ENCODE results near the gene ARF6.
A peak's percentile ranks its signal among the peaks of the same experiment; 100 is the strongest.
"Not testable (repeated sequence)": the region's sequence is repeated elsewhere in the genome, so short reads cannot be mapped to it uniquely, and the experiment has no call there.

ARF6 gene

DNA sequence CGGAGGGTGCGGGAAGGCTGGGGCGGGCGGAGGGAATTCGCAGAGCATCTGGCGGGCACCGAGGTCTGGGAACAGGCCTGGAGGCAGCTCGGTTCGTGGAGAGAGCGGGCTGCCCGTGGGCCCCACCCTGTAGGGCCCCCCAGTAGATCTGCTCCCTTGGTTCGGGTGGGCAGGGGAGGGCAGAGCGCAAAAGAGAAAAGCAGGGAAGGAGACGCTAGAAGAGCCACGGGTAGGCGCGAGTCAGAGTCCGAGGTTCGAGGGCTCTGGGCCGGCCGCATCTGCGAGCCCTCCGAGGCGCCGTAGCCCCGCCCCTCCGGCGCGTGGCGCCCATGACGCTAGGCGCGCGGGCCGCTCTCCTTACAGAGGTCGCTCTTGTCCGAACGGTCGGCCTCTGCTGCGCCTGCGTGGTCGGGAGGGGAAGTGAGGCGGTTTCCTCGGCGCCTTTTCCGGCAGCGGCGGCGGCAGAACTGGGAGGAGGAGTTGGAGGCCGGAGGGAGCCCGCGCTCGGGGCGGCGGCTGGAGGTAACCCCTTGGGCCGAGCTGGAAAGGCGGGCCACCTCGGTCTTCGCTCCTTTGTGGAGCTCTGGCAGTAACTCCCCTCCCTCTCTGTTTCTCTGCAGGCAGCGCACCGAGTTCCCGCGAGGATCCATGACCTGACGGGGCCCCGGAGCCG lies at the start of gene ARF6:
TSS of gene ARF6 (plus strand) at position 447 of the 673 bp plus-strand sequence. CDS start 655 bp downstream, outside the sequence.
- peak; percentile 94 to 97 for DNase-seq

DNA sequence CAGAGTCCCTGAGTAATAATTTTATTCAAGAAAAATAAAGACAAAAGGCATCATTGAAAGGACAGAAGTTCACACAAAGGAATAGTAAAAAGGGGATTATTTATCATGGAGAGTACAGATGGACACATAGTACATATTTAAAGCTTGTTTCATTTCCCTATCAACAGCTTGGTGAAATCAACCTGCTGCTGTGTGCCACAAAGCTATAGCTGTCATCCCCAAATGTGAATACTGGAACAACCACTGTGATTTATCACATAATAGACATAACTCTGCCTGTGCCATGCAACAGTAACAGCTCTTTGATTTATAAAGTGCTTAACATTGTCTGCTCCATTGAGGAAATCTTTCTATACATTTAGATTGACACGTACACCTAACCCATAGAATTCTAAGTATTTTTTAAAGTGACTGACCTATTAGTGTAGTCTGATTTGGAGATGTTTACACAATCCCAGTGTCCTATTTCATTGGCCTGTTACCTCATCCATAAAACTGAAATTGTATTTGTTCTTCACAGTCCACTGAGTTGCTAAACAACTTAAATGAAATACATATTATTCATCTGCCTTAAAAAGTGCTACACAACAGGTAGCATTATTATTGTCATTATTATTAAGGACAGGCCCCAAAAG lies 43.6 kb upstream of the ARF6 start:
- no peak for DNase-seq

DNA sequence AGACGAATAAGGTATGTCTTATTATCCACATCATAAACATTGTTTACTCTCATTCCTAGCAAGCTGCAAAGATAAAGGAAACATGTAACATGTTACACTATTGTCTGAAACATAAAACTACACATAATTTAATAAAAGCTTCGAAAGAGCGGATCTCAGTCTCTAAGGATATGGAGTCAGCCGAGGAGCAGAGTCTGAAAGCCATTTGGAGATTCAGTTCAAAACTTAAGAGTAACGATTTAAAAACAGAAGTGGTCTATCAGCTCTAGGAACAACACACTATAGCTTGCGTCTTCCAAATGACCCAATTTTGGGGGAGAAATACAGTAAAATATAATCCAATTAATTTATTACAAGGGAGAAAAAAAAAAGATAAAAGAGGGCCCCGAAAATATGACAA lies 41.1 kb upstream of the ARF6 start:
- DNase-seq = no peak

DNA sequence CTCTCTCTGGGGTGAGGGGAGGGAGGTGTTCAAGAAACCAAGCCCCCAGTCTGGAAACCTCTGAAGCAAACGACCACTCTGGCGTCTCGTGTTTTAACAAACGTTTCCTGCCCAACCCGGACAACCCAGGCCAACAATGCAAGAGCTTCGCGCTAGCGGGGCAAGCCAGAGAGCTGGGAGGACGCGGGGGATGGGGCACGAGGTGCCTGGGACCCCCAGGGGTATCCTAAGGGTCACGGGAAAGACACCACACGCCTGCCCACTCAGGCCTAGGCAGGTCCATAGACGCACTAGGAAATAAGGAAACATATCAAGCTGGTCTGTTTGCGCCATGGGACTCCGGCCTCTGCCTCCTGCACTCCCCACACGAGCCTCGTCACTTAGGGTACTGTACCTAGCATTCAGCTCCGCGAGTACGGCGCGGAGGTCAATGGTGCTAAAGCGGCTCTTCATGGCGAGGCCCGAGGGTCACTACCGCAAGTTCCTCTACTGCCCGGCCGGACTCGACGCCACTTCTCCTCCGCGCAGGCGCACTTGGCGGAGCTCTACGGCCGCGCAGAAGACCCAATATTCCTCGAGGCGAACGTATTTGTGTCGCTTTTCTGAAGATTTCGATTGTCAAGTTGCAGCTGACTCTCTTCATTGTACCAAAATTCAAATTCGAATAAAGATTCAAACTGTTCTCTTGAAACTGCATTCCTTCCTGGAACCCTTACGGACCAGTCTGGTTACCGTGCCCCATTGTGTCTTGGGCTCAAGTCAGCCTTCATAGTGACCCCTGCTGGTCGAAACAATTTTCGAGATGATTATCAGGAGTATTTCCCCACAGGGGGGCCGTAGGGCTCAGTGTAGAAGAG lies 40.4 kb upstream of the ARF6 start, which contains the start of gene NEMF:
TSS of gene NEMF (minus strand) at position 488 of the 857 bp plus-strand sequence. CDS start at position 453, 35 bp downstream.
- peak; percentile 78 to 80 for DNase-seq

DNA sequence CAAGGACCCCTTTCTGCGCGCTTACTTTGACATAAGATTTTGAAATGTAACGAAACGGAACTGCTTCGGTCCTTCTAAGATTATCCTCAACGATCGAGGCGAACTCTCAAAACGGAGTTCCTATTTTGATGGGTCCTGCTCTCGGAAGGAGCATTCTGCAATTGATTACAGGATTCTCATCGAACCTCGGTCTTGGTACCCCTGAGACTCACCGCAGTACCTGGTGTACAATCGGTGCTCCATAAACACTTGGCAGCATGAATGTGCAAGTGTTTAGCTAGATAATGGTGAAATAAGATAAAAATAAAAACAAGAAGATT lies 39.8 kb upstream of the ARF6 start:
- no peak for DNase-seq

DNA sequence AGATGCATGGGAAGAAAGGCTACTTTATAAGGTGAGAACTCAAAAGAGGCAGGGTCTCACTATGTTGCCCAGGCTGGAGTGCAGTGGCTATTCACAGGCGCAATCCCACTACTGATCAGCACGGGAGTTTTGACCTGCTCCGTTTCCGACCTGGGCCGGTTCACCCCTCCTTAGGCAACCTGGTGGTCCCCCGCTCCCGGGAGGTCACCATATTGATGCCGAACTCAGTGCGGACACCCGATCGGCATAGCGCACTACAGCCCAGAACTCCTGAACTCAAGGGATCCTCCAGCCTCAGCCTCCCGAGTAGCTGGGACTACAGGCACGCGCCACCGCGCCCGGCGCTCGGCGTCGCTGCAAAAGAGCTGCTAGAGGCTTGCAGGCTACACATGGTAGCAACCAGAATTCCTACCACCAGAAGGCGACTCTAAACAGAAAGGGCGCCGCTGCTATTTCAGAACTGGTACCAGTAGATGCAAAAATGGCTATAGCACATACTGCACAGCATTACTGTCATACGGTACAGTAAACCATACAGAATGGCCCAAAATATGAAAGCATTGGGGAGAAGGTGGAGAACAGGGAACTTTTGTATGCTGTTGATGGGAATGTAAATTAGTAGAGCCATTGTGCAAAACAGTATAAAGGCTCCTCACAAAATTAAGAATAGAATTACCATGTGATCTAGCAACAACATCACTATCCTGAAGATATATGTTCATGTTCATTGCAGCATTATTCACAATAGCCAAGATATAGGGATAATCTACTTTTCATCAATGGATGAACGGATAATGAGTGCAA lies 39.1 kb upstream of the ARF6 start:
- peak; percentile 68 to 71 for DNase-seq

DNA sequence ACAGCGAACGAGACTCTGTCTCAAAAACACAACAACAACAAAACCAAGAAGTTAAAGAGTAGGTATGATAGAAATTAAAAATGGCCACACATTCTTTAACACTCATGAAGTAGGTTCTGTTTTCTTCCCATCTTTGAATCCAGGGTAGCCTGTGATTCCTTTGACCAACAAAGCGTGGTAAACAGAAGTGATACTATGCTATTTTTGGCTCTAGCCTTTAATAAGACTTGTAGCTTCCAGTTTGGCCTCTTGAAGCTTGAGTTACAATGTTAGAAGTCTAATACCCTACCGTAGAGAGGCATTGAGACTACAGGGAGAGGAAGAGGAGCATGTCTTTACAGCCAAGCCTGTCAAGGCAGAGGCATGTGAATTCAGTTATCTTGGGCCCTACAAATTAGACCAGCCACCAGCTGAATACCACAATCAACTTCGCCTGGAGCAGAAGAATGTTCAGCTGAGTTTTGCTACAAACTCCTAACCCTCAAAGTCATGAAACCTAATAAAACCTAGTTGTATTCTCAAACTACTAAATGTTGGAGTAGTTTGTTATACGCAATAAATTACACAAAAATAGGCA lies 35.4 kb upstream of the ARF6 start:
- no peak for DNase-seq

DNA sequence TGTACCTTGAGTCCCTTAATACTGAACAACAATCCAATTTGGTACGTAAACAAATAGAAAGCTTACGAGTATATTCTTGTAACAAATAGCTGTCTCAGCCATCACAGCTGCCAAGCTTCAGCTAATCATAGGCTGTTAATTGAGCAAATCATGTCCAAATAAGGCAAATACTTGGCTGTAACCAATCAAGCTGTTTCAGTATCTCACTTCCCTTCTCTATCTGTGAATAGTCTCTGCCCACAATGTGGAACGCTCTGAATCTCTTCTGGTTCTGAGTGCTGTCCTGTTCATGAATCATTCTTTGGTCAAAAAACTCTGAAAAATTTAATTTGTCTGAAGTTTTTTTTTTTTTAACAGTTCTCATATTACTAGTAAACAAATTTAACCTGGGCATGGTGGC lies 34.5 kb upstream of the ARF6 start:
- DNase-seq = no peak

DNA sequence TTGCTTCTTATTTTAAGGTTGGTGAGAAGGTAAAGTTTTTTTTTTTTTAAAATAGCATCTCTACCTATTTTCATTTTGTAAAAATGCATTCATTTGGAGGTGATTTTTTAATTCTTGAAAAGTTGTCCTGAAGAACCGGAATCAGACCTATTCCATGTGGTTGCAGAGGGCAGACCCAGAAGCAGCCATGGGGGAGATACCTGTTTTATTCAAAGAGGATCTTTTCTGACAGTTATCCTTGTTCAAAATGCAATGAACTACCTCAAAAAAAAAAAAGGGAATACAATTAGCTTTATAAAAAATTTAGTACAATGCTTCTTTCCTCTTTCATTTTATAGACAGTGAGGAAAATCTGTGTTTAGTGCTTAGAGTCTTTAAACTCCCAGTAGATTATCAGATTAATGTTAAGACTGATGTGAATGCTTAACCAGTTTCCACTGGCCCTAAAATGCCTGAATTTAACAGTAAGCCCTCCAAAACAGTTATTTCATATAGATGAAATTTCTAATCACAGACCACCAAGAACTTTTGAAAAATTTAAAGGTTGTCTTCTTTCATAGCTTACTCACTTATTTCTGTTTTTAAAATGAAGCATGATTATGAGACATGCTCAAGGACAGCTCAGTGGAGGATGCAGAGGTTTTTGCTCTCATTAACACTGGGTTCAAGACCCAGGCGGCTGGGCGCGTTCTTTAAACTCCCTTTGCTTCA lies 31.7 kb upstream of the ARF6 start:
- no peak for DNase-seq

DNA sequence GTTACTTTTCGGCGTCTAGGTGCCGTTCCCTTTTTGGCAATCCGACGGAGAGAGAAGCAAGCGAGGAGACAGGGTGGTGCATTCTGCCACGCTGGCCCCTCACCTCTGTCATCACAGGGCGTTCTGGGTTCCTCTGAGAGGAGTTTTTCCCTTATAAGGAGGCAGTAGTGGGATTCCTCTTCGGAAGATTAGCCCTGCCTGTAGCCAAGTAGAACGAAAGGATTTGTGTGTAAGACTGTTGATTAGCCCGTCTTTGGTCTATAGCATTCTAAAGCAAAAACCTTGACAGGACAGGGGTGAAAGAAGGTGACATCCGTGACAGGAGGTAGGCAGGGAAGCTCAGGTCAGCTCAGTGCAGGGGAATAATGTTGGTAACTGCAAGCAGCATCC lies 31.2 kb upstream of the ARF6 start:
- DNase-seq = peak; percentile 57 to 59

DNA sequence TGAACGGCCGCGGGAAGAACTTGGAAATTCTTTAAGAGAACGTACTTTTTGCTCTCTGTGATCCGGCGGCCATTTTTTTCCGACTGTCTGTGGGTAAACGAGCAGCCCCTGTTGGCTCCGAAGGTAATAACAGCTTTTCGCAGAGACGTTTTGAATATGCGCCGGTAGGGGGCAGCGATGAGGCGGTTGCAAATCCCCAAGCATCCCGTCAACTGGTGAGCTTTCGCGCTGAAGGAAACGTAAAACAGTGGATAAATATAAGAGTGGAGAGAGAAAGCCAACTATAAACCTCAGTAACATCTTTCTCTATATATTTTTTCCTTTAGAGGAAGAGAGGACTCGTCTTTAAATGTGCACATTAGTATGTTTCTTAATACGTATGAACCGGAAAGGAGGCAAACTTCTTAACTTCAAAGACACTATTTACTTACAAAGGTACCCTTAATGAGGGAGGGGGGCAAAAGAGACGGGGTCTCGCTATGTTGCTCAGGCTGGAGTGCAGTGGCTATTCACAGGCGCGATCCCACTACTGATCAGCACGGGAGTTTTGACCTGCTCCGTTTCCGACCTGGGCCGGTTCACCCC lies 30.7 kb upstream of the ARF6 start:
- DNase-seq = peak; percentile 82 to 85

DNA sequence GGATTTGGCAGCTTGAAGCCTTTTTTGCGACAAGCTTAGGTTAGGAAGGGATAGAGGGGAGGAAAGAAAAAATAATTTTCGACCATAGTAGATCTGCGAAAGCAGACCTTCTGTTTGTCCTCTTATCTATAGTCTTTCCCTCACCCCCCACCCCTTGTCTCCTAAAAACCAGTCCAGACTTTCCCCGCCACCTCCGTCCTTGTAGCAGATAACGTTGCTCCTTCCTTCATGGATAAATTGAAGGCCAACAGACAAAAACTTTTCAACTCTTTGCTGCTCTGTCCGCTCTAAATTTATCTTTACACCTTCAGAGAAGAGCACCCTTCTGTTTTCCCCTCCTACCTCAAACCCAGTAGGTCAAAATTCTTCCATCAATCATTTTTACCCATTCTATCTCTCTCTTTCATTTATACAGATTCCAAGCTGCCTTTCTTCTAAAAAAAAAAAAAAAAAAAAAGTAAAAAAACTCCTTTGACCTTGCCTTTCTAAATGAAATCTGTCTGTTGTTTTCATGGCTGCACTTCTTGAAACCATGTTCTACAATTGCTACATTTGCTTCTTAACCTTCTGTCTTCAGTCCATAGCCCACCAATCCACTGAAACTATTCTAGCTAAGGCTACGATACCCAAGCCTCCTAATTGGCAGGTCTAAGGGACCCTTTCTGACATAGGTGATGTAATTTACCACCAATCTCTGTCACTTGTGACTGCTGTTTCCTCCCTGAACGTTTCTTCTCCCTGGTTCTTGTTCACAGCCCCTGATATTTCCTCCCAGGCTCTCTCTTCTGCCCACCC lies 29.2 kb upstream of the ARF6 start:
- DNase-seq = no peak

DNA sequence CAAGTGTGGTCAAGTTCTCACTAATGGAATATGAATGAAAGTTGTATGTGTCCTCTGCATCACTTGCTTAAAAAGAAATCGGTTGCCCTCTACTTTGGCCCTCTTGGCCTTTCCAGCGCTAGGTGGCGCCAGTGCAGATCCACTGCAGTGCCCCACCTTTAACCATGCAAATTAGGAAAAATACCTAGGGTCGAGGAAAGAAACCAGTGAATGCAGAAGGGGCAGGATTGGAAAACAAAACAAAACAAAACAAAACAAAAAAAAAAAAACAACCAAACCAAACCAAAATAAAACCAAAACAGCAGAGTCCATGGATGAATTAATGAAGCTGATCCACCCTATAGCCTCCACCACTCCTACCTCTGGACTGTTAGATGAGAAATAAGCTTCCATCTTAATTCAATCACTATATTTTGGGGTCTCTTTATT lies 27.4 kb upstream of the ARF6 start:
- peak; percentile 72 to 83 for DNase-seq

DNA sequence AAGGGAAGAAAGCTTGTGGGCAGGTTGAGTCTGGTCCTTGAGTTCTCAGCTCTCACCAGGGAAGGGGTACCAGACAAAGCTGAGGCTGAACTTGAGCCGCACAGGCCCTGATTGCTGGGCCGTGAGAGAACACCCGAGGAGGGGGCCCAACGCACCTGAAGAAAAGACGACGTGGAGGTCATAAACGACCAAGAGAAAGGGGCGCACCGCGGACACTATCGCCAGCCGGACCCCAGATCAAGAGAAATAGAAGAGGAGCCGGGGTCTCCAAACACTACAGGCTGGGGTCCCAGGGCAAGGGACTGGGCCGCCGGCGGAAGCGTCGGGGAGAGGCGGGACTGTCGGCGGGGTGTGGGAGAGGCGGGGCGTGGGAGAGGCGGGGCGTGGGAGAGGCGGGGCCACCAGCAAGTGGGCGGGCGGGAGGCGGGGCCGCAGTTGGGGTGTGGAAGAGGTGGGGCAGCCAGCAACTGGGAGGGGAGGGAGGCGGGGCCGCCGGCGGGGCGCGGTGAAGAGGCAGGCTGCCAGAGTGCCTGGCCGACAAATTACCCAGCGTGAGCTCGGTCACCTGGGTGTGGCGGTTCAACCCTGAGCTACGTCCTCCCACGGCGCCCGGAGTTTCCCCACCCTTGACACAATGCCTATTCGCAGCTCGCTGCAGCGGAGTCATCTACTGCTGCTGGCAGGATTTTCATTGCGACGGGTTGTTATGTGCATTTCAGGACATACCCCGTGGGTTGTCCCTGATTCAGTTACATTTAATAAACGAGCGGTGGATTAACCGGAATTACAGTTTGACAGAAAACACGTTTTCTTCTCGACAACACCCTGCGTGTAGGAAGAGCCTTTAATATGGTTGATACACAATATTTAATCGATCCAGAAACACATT lies 24.8 kb upstream of the ARF6 start:
- DNase-seq = peak; percentile 97 to 98

DNA sequence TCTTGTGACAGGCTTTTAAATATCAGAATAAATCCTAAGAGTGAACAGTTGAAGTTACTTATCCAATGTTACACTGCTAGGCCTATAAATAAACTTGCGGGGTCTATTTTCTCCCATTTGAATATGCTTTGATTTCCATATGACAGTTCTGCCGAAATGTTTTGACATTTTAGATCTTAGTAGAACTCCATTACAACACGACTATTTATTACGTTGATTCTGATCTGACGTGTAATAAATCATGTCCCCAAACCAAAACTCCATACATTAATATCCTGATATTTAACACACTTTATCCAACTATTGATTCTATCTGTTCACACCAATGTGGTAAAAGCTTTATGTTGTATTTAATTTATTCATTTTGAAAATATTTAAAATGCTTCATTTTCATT lies 24.2 kb upstream of the ARF6 start:
- DNase-seq = no peak

DNA sequence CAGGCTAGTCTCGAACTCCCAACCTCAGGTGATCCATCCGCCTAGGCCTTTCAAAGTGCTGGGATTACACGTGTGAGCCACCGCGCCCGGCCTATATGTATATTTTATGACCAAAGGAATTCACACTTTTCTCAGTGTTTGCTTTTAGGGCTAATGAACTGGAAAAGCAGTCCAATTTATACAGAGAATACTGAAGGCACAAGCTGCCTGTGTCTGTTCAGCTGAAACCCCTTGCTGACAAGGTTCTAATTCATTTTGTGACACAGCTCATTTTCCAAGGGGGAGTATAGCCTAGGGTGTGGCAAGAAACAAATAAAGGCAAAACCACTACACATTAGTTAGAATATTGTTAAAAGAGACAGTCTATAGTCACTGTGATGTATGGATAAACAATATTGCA lies 22.0 kb upstream of the ARF6 start:
- DNase-seq = no peak

DNA sequence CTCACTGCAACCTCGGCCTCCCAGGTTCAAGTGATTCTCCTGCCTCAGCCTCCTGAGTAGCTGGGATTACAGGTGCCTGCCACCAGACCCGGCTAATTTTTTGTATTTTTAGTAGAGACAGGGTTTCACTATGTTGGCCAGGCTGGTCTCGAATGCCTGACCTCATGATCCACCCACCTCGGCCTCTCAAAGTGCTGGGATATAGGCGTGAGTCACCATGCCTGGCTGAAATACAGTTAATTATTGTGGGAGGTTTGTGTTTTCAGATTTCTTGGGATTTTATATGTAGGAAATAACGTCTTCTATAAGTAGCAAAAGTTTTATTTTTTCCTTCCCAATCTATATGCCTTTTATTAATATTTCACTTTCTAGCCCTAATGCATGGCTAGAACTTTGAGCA lies 19.3 kb upstream of the ARF6 start:
- not testable (repeated sequence) for DNase-seq

DNA sequence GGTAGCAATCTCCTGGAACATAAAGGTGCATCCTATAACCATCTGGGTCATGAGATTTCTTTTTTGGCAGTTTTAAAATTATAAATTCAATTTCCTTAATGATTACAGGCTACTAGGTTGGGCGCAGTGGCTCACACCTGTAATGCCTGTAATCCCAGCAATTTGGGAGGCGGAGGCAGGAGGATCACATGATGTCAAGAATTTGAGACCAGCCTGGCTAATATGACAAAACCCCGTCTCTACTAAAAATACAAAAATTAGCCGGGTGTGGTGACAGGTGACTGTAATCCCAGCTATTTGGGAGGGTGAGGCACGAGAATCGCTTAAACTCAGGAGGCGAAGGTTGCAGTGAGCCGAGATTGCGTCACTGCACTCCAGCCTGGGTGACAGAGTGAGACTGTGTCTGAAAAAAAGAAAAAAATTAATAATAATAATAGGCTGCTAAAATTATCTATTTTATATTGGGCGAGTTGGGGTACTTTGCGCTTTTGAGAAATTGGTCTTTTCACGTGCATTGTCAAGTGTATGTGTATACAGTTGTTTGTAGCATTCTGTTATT lies 17.2 kb upstream of the ARF6 start:
- DNase-seq = no peak

DNA sequence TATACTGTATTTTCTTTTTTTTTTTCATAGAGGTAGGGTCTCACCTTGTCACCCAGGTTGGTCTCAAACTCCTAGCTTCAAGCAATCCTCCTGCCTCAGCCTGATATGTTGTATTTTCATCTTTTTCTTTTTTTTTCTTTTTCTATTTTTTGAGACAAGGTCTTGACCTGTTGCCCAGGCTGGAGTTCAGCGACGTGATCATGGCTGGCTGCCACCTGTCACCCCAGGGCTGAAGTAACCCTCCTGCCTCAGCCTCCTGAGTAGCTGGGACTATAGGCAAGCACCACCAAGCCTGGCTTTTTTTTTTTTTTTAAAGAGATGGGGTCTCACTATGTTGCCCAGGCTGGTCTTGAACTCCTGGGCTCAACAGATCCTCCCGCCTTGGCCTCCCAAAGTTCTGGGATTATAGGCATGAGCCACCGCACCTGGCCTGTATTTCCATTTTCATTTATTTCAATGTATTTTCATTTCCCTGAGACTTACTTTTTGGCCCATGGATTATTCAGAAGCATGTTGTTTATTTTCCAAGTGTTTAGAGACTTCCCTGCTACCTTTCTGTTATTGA lies 16.2 kb upstream of the ARF6 start:
- no peak for DNase-seq

Measured in activated CD4-positive, alpha-beta T cell treated with anti-CD3 and anti-CD28 coated beads for 4 hours (primary cell).